Measurements from ENCODE around the gene PHF13. TPM values are rescaled to one million over a fixed set of nuclear protein-coding genes. Genes with fewer than 3 reads are reported as not detected.

Gene PHF13
- total and polyA plus RNA-seq, 10 of the 15 experiments (the other 5 are each of a cell fraction or from before 2014, with no cell fraction given): 0.87 to 15.4 (median 5.1) TPM

GRCh38 chr1:6613361-6614018 is at the start of gene PHF13 (continued):
- TF ChIP-seq, protein P1, sequence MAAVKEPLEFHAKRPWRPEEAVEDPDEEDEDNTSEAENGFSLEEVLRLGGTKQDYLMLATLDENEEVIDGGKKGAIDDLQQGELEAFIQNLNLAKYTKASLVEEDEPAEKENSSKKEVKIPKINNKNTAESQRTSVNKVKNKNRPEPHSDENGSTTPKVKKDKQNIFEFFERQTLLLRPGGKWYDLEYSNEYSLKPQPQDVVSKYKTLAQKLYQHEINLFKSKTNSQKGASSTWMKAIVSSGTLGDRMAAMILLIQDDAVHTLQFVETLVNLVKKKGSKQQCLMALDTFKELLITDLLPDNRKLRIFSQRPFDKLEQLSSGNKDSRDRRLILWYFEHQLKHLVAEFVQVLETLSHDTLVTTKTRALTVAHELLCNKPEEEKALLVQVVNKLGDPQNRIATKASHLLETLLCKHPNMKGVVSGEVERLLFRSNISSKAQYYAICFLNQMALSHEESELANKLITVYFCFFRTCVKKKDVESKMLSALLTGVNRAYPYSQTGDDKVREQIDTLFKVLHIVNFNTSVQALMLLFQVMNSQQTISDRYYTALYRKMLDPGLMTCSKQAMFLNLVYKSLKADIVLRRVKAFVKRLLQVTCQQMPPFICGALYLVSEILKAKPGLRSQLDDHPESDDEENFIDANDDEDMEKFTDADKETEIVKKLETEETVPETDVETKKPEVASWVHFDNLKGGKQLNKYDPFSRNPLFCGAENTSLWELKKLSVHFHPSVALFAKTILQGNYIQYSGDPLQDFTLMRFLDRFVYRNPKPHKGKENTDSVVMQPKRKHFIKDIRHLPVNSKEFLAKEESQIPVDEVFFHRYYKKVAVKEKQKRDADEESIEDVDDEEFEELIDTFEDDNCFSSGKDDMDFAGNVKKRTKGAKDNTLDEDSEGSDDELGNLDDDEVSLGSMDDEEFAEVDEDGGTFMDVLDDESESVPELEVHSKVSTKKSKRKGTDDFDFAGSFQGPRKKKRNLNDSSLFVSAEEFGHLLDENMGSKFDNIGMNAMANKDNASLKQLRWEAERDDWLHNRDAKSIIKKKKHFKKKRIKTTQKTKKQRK (IDR thresholded peaks at IDR 0.05; ENCODE audit: low read depth, low read length): no peak
- no peak; the same call in 1 of the 2 replicates for TF ChIP-seq ZBTB40 (IDR thresholded peaks at IDR 0.05; ENCODE audit: borderline replicate concordance)
- no peak for TF ChIP-seq KDM1A (IDR thresholded peaks at IDR 0.05; ENCODE audit: borderline replicate concordance)
- TF ChIP-seq PAX8 (IDR thresholded peaks at IDR 0.05): no peak
- TF ChIP-seq TCF3 (IDR thresholded peaks at IDR 0.05; ENCODE audit: borderline replicate concordance, insufficient read depth, low read depth, low read length): 0 out of 2 replicates have a peak, but pooled peaks have one; percentile 25
- TF ChIP-seq KAT2A (conservative IDR thresholded peaks at IDR 0.05; ENCODE audit: control insufficient read depth, low read depth, low read length): no peak
- TF ChIP-seq CBFB (IDR thresholded peaks at IDR 0.05; ENCODE audit: low read depth): 0 out of 2 replicates have a peak, but pooled peaks have one; percentile 36
- TF ChIP-seq, protein P2, sequence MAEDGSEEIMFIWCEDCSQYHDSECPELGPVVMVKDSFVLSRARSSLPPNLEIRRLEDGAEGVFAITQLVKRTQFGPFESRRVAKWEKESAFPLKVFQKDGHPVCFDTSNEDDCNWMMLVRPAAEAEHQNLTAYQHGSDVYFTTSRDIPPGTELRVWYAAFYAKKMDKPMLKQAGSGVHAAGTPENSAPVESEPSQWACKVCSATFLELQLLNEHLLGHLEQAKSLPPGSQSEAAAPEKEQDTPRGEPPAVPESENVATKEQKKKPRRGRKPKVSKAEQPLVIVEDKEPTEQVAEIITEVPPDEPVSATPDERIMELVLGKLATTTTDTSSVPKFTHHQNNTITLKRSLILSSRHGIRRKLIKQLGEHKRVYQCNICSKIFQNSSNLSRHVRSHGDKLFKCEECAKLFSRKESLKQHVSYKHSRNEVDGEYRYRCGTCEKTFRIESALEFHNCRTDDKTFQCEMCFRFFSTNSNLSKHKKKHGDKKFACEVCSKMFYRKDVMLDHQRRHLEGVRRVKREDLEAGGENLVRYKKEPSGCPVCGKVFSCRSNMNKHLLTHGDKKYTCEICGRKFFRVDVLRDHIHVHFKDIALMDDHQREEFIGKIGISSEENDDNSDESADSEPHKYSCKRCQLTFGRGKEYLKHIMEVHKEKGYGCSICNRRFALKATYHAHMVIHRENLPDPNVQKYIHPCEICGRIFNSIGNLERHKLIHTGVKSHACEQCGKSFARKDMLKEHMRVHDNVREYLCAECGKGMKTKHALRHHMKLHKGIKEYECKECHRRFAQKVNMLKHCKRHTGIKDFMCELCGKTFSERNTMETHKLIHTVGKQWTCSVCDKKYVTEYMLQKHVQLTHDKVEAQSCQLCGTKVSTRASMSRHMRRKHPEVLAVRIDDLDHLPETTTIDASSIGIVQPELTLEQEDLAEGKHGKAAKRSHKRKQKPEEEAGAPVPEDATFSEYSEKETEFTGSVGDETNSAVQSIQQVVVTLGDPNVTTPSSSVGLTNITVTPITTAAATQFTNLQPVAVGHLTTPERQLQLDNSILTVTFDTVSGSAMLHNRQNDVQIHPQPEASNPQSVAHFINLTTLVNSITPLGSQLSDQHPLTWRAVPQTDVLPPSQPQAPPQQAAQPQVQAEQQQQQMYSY (CRISPR knock-in tag; IDR thresholded peaks at IDR 0.05): no peak
- no peak for TF ChIP-seq FOXK2 (IDR thresholded peaks at IDR 0.05)
- TF ChIP-seq E4F1 (IDR thresholded peaks at IDR 0.05; ENCODE audit: borderline replicate concordance, partially characterized antibody): no peak
- no peak for TF ChIP-seq RAD51 (IDR thresholded peaks at IDR 0.05)
- 0 out of 2 replicates have a peak, but pooled peaks have one; percentile 68 for TF ChIP-seq HDGF (IDR thresholded peaks at IDR 0.05)
- 0 out of 2 replicates have a peak, but pooled peaks have one; percentile 14 for TF ChIP-seq NRF1 (conservative IDR thresholded peaks at IDR 0.05; ENCODE audit: low read depth, low read length)
- TF ChIP-seq SP1 (IDR thresholded peaks at IDR 0.05; ENCODE audit: low read depth, low read length): peak; percentile 62
- TF ChIP-seq MYC (IDR thresholded peaks at IDR 0.05; ENCODE audit: insufficient read depth, insufficient read length, insufficient replicate concordance, low read length, severe bottlenecking): peak; percentile 41
